Fibroblast of villous mesenchyme (primary cell): ENCODE measurements around the gene NTM. TPM values are rescaled to one million over a fixed set of nuclear protein-coding genes. Genes with fewer than 3 reads are reported as not detected.

Experiments
- DNase-seq: peaks from one replicate; pipeline ENCODE4 v3.0.0-alpha.2; 2010; ENCODE audit warnings: low read depth
- H3K4me3 ChIP-seq: 2 replicates; pipeline ENCODE4 v1.5.1; 2011; ENCODE audit warnings: low read depth, mild to moderate bottlenecking, low read length
- total RNA-seq: library from RNA; depleted of rRNA; stranded (reverse); fragments of >200 nt; gene quantifications from 2 replicates; pipeline ENCODE4 v1.2.3, GENCODE V29; 2012
- TF ChIP-seq, protein P1 (sequence below): IDR thresholded peaks from 2 replicates; pipeline ENCODE4 v1.5.1; 2012; ENCODE audit warnings: low read depth, mild to moderate bottlenecking, low read length; ENCODE audit not compliant: insufficient read depth

Gene NTM
- total RNA-seq, 1 donor = 7.3 TPM

DNA sequence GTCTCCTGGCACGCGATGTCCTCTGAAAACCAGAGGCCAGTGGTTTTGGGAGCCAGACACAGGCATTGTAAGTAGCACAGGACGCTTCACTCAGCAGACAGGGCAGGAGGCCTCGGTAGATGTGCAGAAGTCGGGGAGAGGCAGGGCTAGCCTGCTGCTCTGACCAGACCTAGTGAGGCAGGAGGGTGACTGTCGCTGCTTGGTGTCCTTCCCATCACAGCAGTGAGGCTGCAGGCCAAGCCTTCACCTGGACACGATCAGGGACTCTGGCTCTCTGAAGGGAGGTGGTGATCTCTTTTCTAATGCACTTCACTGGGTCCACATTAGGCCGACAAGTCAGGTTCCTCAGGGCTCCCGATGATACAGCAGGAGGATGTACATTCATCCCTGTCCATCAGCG, 583.7 kb downstream of the NTM start:
- TF ChIP-seq, protein P1, sequence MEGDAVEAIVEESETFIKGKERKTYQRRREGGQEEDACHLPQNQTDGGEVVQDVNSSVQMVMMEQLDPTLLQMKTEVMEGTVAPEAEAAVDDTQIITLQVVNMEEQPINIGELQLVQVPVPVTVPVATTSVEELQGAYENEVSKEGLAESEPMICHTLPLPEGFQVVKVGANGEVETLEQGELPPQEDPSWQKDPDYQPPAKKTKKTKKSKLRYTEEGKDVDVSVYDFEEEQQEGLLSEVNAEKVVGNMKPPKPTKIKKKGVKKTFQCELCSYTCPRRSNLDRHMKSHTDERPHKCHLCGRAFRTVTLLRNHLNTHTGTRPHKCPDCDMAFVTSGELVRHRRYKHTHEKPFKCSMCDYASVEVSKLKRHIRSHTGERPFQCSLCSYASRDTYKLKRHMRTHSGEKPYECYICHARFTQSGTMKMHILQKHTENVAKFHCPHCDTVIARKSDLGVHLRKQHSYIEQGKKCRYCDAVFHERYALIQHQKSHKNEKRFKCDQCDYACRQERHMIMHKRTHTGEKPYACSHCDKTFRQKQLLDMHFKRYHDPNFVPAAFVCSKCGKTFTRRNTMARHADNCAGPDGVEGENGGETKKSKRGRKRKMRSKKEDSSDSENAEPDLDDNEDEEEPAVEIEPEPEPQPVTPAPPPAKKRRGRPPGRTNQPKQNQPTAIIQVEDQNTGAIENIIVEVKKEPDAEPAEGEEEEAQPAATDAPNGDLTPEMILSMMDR = no peak
- no peak for DNase-seq
- no peak overlapping the region for H3K4me3 ChIP-seq

DNA sequence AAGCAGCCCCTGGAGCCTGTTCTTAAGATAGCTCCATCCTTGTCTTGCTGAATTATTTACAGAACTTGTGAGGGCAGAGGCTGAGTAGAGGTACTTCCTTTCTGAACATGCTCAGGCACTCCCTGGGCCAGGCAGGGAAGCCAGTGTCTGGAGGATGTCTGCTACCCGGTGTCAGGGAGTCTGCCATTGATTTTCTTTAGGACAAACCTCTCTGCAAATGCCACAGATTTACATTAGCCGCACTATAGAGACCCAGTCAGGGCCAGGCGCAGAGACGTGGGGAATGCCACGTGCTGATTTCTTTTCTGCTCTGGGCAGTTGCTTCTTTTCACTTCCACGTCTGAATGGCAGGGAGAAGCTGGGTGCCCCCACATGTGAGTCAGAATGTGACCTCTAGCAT, 585.5 kb downstream of the NTM start:
- H3K4me3 ChIP-seq = no peak overlapping the region
- no peak for DNase-seq

DNA sequence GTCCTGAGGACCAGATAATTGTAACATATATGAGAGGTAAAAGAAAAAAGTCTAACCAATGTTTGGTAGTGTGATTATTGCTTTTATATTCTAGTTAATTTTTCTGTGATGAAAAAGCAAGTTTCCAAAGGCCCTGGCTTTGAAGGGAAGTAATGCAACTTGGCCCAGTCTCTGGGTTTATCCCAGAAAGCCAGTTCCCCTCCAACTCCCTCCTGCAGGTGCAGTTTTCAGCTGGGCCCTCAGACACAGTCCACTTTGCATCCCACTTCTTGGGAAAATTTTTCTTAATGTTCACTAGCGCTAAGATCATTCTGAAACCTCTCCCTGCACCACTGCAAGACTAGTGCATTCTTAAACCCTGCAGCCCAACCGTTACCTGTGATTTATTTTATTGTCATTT, 586.8 kb downstream of the NTM start:
- TF ChIP-seq, protein P1 = no peak
- no peak for DNase-seq

More for the DNA sequence above, 585.5 kb downstream of the NTM start:
- TF ChIP-seq, protein P1 = no peak

DNA sequence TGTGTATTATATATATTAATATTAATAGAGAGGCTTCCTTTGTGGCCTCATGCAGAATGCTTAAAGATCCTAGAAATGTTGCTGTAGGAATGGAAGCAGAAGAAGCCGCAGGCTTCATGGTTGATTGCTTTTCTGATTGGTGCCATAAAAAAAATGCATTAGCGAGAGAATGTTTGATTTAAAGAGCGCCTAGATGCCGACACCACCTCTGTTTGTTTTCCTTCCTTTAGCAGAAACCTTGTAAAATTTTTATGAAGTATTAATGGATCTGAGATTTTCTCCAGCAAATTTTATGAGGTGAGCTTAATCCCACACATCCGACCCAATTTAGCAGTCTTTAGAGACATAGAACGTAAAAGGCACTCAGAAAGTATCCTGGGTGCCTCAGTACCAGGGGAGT, 587.5 kb downstream of the NTM start:
- TF ChIP-seq, protein P1 = no peak
- H3K4me3 ChIP-seq = no peak overlapping the region
- DNase-seq = no peak

More for the DNA sequence above, 586.8 kb downstream of the NTM start:
- H3K4me3 ChIP-seq = no peak overlapping the region

DNA sequence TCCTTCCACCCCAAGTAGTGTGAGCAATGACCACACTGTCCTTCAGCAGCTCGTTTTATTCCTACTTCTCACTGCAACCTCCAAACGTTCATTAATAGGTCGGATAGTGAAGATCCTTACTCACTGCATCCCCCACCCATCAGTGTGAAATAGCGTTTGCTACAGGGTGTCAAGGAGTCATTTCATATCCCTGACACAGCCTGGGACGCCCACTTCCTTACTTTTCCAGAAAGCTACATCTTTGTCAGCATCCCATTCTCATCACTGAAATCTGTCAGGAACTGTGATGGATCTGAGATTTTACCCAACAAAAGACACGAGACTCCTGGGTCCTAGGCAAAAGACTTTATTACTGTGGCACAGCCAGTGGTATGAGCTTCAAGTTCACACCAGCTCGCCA, 592.4 kb downstream of the NTM start:
- H3K4me3 ChIP-seq = no peak overlapping the region
- TF ChIP-seq, protein P1 = no peak
- no peak for DNase-seq

DNA sequence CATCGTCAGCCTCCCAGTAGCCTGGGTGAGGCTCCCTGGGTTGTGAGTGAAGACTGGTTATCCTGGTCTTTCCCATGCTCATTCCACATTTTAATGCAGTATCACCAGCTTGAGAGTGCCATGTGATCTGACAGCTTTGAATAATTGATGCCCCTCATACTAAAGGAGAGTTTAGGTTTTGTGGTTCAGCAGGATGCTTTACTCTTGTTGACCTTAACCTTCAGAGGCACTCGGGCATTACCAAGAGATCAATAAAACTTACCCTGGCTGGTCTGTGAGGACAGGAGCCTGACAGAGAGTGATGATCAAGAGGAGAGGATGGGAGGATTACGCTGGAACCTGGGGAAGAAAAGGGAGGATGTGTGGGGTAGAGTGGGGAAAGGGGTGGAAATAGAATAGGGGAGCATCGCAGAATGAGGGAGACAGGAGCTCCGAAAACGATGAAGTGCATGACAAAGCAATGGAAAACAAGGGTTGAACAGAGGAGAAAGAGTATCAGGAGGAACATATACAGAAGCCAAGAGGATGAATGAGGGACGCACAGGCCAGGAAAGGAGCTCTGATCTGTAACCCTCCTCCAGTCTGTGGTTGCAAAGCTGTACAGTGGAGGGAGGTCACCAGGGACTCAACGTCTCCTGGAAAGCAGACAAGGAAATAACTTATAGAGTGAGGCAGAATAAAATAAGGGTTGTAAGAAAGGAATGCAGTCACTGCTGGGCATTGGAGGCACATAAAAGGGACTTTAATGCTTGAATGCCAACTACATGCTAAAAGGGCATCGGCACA, 594.5 kb downstream of the NTM start:
- no peak overlapping the region for H3K4me3 ChIP-seq
- TF ChIP-seq, protein P1 = no peak
- no peak for DNase-seq

DNA sequence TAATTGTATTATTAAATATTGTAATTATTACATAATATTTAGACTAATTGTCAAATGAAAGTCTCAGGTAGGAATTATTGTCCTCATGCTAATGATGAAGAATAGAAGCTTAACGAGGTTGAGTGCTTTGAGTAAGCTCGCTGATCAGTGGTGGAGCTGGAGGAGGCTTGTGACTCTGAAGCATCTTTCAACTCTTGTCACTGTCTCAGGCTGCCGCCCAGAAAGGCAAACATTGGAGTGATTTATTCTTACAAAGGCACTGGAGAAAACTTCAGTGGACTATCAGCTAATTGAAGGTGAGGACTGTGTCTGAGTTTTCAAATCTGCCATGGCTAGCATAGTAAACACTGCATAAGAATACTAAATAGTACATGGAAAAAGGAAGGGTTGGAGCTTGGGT, 595.1 kb downstream of the NTM start:
- TF ChIP-seq, protein P1 = no peak
- no peak for DNase-seq
- no peak overlapping the region for H3K4me3 ChIP-seq
